H9 (cell line): ENCODE measurements around the gene PRKCA. TPM values are rescaled to one million over a fixed set of nuclear protein-coding genes. Genes with fewer than 3 reads are reported as not detected.

Experiments used
- DNase-seq: peaks from one replicate; pipeline ENCODE4 v3.0.0-alpha.2; 2017
- H2AFZ ChIP-seq: one replicate; pipeline ENCODE4 v1.6.1; 2013; ENCODE audit warnings: mild to moderate bottlenecking, low read length, control low read depth, moderate library complexity
- H2AK5ac ChIP-seq: 2 replicates; pipeline ENCODE4 v1.6.1; 2013; ENCODE audit warnings: low read length, control low read depth, mixed read lengths; ENCODE audit not compliant: insufficient read length
- H2BK120ac ChIP-seq: one replicate; pipeline ENCODE4 v1.6.1; 2013; ENCODE audit warnings: low read depth, mild to moderate bottlenecking, low read length, control low read depth, inconsistent platforms; ENCODE audit not compliant: poor library complexity, severe bottlenecking
- H2BK12ac ChIP-seq: 2 replicates; pipeline ENCODE4 v1.6.1; 2013; ENCODE audit warnings: low read length, control low read depth, mixed read lengths, low read depth; ENCODE audit not compliant: insufficient read length
- H2BK15ac ChIP-seq: 2 replicates; pipeline ENCODE4 v1.6.1; 2013; ENCODE audit warnings: low read depth, low read length, control low read depth
- H2BK20ac ChIP-seq: one replicate; pipeline ENCODE4 v1.6.1; 2013; ENCODE audit warnings: low read depth, mild to moderate bottlenecking, low read length, control low read depth, inconsistent platforms; ENCODE audit not compliant: poor library complexity, severe bottlenecking
- H2BK5ac ChIP-seq: 2 replicates; pipeline ENCODE4 v1.6.1; 2013; ENCODE audit warnings: low read length, control low read depth, mixed read lengths; ENCODE audit not compliant: insufficient read length
- H3K14ac ChIP-seq: 2 replicates; pipeline ENCODE4 v1.6.1; 2013; ENCODE audit warnings: low read length, control low read depth; ENCODE audit not compliant: insufficient read depth
- H3K18ac ChIP-seq: 2 replicates; pipeline ENCODE4 v1.6.1; 2013; ENCODE audit warnings: low read depth, mild to moderate bottlenecking, mixed read lengths, low read length, control low read depth; ENCODE audit not compliant: insufficient read length
- H3K23ac ChIP-seq: 2 replicates; pipeline ENCODE4 v1.6.1; 2013; ENCODE audit warnings: low read length, control low read depth, mixed read lengths, low read depth; ENCODE audit not compliant: insufficient read length
- H3K23me2 ChIP-seq: 2 replicates; pipeline ENCODE4 v1.6.1; 2013; ENCODE audit warnings: low read depth, mild to moderate bottlenecking, mixed read lengths, low read length, control low read depth; ENCODE audit not compliant: insufficient read length, poor library complexity, severe bottlenecking
- H3K27ac ChIP-seq: 2 replicates; pipeline ENCODE4 v1.5.1; 2013; ENCODE audit warnings: low read length, control low read depth, mixed read lengths, low read depth; ENCODE audit not compliant: insufficient read length
- H3K27me3 ChIP-seq: 2 replicates; pipeline ENCODE4 v1.6.1; 2013; ENCODE audit warnings: low read length, control low read depth, inconsistent platforms; ENCODE audit not compliant: insufficient read depth
- H3K4ac ChIP-seq: 2 replicates; pipeline ENCODE4 v1.6.1; 2013; ENCODE audit warnings: low read depth, mild to moderate bottlenecking, control low read depth, inconsistent platforms, low read length, moderate library complexity
- H3K4me1 ChIP-seq: 2 replicates; pipeline ENCODE4 v1.6.1; 2013; ENCODE audit warnings: low read length, control low read depth, inconsistent platforms; ENCODE audit not compliant: insufficient read depth
- H3K4me2 ChIP-seq: 2 replicates; pipeline ENCODE4 v1.6.1; 2013; ENCODE audit warnings: low read length, control low read depth, mixed read lengths; ENCODE audit not compliant: insufficient read length, insufficient read depth
- H3K56ac ChIP-seq: 2 replicates; pipeline ENCODE4 v1.6.1; 2013; ENCODE audit warnings: low read depth, mild to moderate bottlenecking, mixed read lengths, low read length, control low read depth; ENCODE audit not compliant: insufficient read length
- H3K79me1 ChIP-seq: 2 replicates; pipeline ENCODE4 v1.6.1; 2013; ENCODE audit warnings: low read depth, mild to moderate bottlenecking, moderate library complexity, low read length, control low read depth, inconsistent platforms; ENCODE audit not compliant: insufficient read depth, poor library complexity, severe bottlenecking
- H3K79me2 ChIP-seq: 2 replicates; pipeline ENCODE4 v1.6.1; 2013; ENCODE audit warnings: low read length, control low read depth, inconsistent platforms; ENCODE audit not compliant: insufficient read depth
- H3K9ac ChIP-seq: 2 replicates; pipeline ENCODE4 v1.6.1; 2013; ENCODE audit warnings: low read length, control low read depth, mixed read lengths; ENCODE audit not compliant: insufficient read length; ENCODE audit errors: extremely low read depth
- H3K9me3 ChIP-seq: one replicate; pipeline ENCODE4 v1.6.1; 2013; ENCODE audit warnings: low read depth, low read length, inconsistent platforms; ENCODE audit not compliant: control insufficient read depth
- H3T11ph ChIP-seq: one replicate; pipeline ENCODE4 v1.6.1; 2013; ENCODE audit warnings: mild to moderate bottlenecking, low read length, control low read depth, inconsistent platforms
- H4K20me1 ChIP-seq: one replicate; pipeline ENCODE4 v1.6.1; 2013; ENCODE audit not compliant: control insufficient read depth, insufficient read length, insufficient read depth
- H4K5ac ChIP-seq: 2 replicates; pipeline ENCODE4 v1.6.1; 2013; ENCODE audit warnings: low read depth, mild to moderate bottlenecking, mixed read lengths, low read length, control low read depth; ENCODE audit not compliant: insufficient read length
- H4K8ac ChIP-seq: replicated peaks from 2 replicates; pipeline ENCODE4 v1.6.1; 2013; ENCODE audit warnings: low read length, control low read depth, mixed read lengths, low read depth; ENCODE audit not compliant: insufficient read length
- H4K91ac ChIP-seq: 2 replicates; pipeline ENCODE4 v1.6.1; 2013; ENCODE audit warnings: low read depth, mild to moderate bottlenecking, moderate library complexity, mixed read lengths, low read length, control low read depth; ENCODE audit not compliant: insufficient read length
- H3K27ac Mint-ChIP-seq, 3 experiments: 2 replicates in 2 of 3; 3 replicates in 1 of 3; pipeline ENCODE4 v1.8.0; 2020 to 2021; ENCODE audit warnings: mixed read lengths in 3 of 3, mild to moderate bottlenecking in 1 of 3, moderate library complexity in 1 of 3
- H3K27me3 Mint-ChIP-seq: 2 replicates; pipeline ENCODE4 v1.8.0; 2021; ENCODE audit warnings: low read depth, mild to moderate bottlenecking, moderate library complexity, mixed read lengths
- H3K36me3 Mint-ChIP-seq, 3 experiments: 2 replicates in 2 of 3; 3 replicates in 1 of 3; pipeline ENCODE4 v1.8.0; 2020 to 2021; ENCODE audit warnings: low read depth in 3 of 3, mixed read lengths in 3 of 3; ENCODE audit not compliant: insufficient read depth in 1 of 3
- H3K4me1 Mint-ChIP-seq, 2 experiments: 2 replicates each; pipeline ENCODE4 v1.8.0; 2020; ENCODE audit warnings: mixed read lengths in 2 of 2
- H3K4me3 Mint-ChIP-seq, 2 experiments: 2 replicates in 1 of 2; 3 replicates in 1 of 2; pipeline ENCODE4 v1.8.0; 2020 to 2021; ENCODE audit warnings: mild to moderate bottlenecking in 2 of 2, mixed read lengths in 2 of 2, moderate library complexity in 1 of 2
- H3K9me3 Mint-ChIP-seq, 2 experiments: 2 replicates in 1 of 2; 3 replicates in 1 of 2; pipeline ENCODE4 v1.8.0; 2020; ENCODE audit warnings: mild to moderate bottlenecking in 2 of 2, mixed read lengths in 2 of 2, moderate library complexity in 1 of 2
- CTCF ChIP-seq: fragments of 200-600 bp; sonication (generic); conservative IDR thresholded peaks from 3 replicates; pipeline ENCODE4 v1.8.0; 2021; ENCODE audit warnings: antibody characterized with exemption, mild to moderate bottlenecking
- whole genome bisulfite sequencing: extraction: QIAGEN DNeasy Blood & Tissue Kit; methylation state at CpG from one replicate; pipeline ENCODE4 v1.1.7; 2013; ENCODE audit warnings: missing lambda C conversion rate, low lambda C conversion rate, mixed read lengths; ENCODE audit not compliant: insufficient read length; ENCODE audit errors: extremely low coverage; 5-methylcytosine and 5-hydroxymethylcytosine counted together
- total RNA-seq: library from RNA; stranded (reverse); gene quantifications from 2 replicates; pipeline ENCODE4 v1.2.1, GENCODE V29; 2021

Gene PRKCA
- total RNA-seq, 1 experiment from 2014 or later, result 10.5 TPM

- no peaks in the 10 kb centered on the region for H3K9me3 ChIP-seq
- no peaks in the 10 kb centered on the region for H3K23me2 ChIP-seq
- no peak for TF ChIP-seq CTCF
- no CpG with 5 or more reads among the region's 7 CpGs for WGBS
- Mint-ChIP-seq H3K27ac (no peak overlapping the region), H3K27me3 (no peaks in the 10 kb centered on the region; the same call in 1 of the 2 replicates), H3K9me3 (no peaks in the 10 kb centered on the region), H3K4me3 (no peak overlapping the region), H3K4me1 (peaks cover 18 to 26% of the 10 kb centered on the region in 2 experiments), H3K36me3 (peaks cover 0 to 6% (median 0%) of the 10 kb centered on the region in 3 experiments; a peak in 1 of 7 replicates)
- no peak overlapping the region for H3K9ac ChIP-seq
- H3K14ac ChIP-seq, result no peak overlapping the region
- no peak overlapping the region for H2BK5ac ChIP-seq
- H3K18ac ChIP-seq, result no peak overlapping the region
- H4K5ac ChIP-seq, result no peak overlapping the region
- no peak overlapping the region for H2BK12ac ChIP-seq
- no peak overlapping the region for H4K8ac ChIP-seq
- no peaks in the 10 kb centered on the region for H3K27me3 ChIP-seq
- H2BK120ac ChIP-seq, result no peak overlapping the region
- H4K20me1 ChIP-seq, result no peaks in the 10 kb centered on the region
- no peaks in the 10 kb centered on the region for H3K79me1 ChIP-seq
- H2BK15ac ChIP-seq, result no peak overlapping the region
- no peak overlapping the region for H3K4ac ChIP-seq
- no peak overlapping the region for H3K27ac ChIP-seq
- no peak overlapping the region for H3T11ph ChIP-seq
- peaks cover 7% of the 10 kb centered on the region; the same call in 1 of the 2 replicates for H3K4me1 ChIP-seq
- H3K4me2 ChIP-seq, result no peak overlapping the region
- no peaks in the 10 kb centered on the region for H3K79me2 ChIP-seq
- DNase-seq, result no peak
- no peak overlapping the region for H3K23ac ChIP-seq
- no peak overlapping the region for H2AFZ ChIP-seq
- H2AK5ac ChIP-seq, result no peak overlapping the region
- no peak overlapping the region for H2BK20ac ChIP-seq
- no peak overlapping the region for H4K91ac ChIP-seq
- no peak overlapping the region for H3K56ac ChIP-seq
Measured at GRCh38 chr17:66750116-66750515, 447.7 kb downstream of the PRKCA start.
